GM19467 (cell line): ENCODE measurements around the gene FMC1.
"Not testable (repeated sequence)": the region's sequence is repeated elsewhere in the genome, so short reads cannot be mapped to it uniquely, and the experiment has no call there.

Experiments used
- ATAC-seq: cut with Tn5 transposase; IDR thresholded peaks from one replicate; pipeline ENCODE4 v1.9.1; 2021; ENCODE audit warnings: mild to moderate bottlenecking, moderate library complexity; ENCODE audit not compliant: unreplicated experiment

FMC1 gene

GRCh38 chr7:139340037-139340807 lies 915 bp upstream of the FMC1 start:
- ATAC-seq: peak; percentile 83

GRCh38 chr7:139340808-139341057 lies 404 bp upstream of the FMC1 start:
- no peak for ATAC-seq

GRCh38 chr7:139341776-139342226 lies 664 bp downstream of the FMC1 start:
- no peak for ATAC-seq

- ATAC-seq: no peak
These were observed 3.9 kb downstream of the FMC1 start for GRCh38 chr7:139345042-139345441.

GRCh38 chr7:139351027-139351426 lies 9.9 kb downstream of the FMC1 start:
- ATAC-seq: no peak

GRCh38 chr7:139354729-139355128 lies 13.6 kb downstream of the FMC1 start:
- ATAC-seq: no peak

GRCh38 chr7:139355320-139355719 lies 14.2 kb downstream of the FMC1 start:
- no peak for ATAC-seq

GRCh38 chr7:139357729-139358506 lies 16.8 kb downstream of the FMC1 start:
- ATAC-seq: not testable (repeated sequence)

- ATAC-seq: peak; percentile 8
These were observed 17.6 kb downstream of the FMC1 start for GRCh38 chr7:139358541-139359365.

- ATAC-seq: peak; percentile 72
These were observed 18.5 kb downstream of the FMC1 start, which contains the start of gene LUC7L2 for GRCh38 chr7:139359366-139360209. Gene LUC7L2 (plus strand): TSS chr7:139359894. CDS start chr7:139360262, 368 bp downstream.

GRCh38 chr7:139360210-139360947 lies 19.2 kb downstream of the FMC1 start:
- peak; percentile 58 for ATAC-seq

- ATAC-seq: no peak
These were observed 19.8 kb downstream of the FMC1 start for GRCh38 chr7:139360948-139361307.

GRCh38 chr7:139361523-139361922 lies 20.4 kb downstream of the FMC1 start:
- ATAC-seq: no peak

- ATAC-seq: no peak
These were observed 21.2 kb downstream of the FMC1 start for GRCh38 chr7:139362302-139362701.

GRCh38 chr7:139362981-139363380 lies 21.8 kb downstream of the FMC1 start:
- ATAC-seq: no peak

- ATAC-seq: no peak
These were observed 24.2 kb downstream of the FMC1 start for GRCh38 chr7:139365336-139365735.

- no peak for ATAC-seq
These were observed 25.3 kb downstream of the FMC1 start for GRCh38 chr7:139366400-139366799.

- ATAC-seq: no peak
These were observed 26.5 kb downstream of the FMC1 start for GRCh38 chr7:139367438-139368155.

- no peak for ATAC-seq
These were observed 29.3 kb downstream of the FMC1 start for GRCh38 chr7:139370301-139370942.
